HG03469 (cell line): ENCODE measurements around the gene ANO10.
A peak's percentile ranks its signal among the peaks of the same experiment; 100 is the strongest.
"Not testable (repeated sequence)": the region's sequence is repeated elsewhere in the genome, so short reads cannot be mapped to it uniquely, and the experiment has no call there.

Experiments
- ATAC-seq: cut with Tn5 transposase; IDR thresholded peaks from one replicate; pipeline ENCODE4 v1.9.1; 2021; ENCODE audit warnings: mild to moderate bottlenecking, moderate library complexity, moderate number of reproducible peaks; ENCODE audit not compliant: unreplicated experiment

Gene ANO10

GRCh38 chr3:43525386-43525785 lies 96.4 kb downstream of the ANO10 start:
- ATAC-seq: no peak

- ATAC-seq: peak; percentile 64
Measured at GRCh38 chr3:43523454-43524053, 98.3 kb downstream of the ANO10 start.

GRCh38 chr3:43522727-43523362 lies 99.0 kb downstream of the ANO10 start:
- no peak for ATAC-seq

- ATAC-seq: no peak
Measured at GRCh38 chr3:43521941-43522340, 99.9 kb downstream of the ANO10 start.

- not testable (repeated sequence) for ATAC-seq
Measured at GRCh38 chr3:43518515-43518914, 103.3 kb downstream of the ANO10 start.

GRCh38 chr3:43515970-43516635 lies 105.7 kb downstream of the ANO10 start:
- no peak for ATAC-seq

- no peak for ATAC-seq
Measured at GRCh38 chr3:43515208-43515917, 106.4 kb downstream of the ANO10 start.

GRCh38 chr3:43512754-43513404 lies 108.9 kb downstream of the ANO10 start:
- no peak for ATAC-seq

- no peak for ATAC-seq
Measured at GRCh38 chr3:43506644-43507043, 115.2 kb downstream of the ANO10 start.

- ATAC-seq: no peak
Measured at GRCh38 chr3:43505351-43505750, 116.5 kb downstream of the ANO10 start.

- no peak for ATAC-seq
Measured at GRCh38 chr3:43503067-43503728, 118.6 kb downstream of the ANO10 start.

- ATAC-seq: no peak
Measured at GRCh38 chr3:43499256-43499655, 122.6 kb downstream of the ANO10 start.

GRCh38 chr3:43497905-43498365 lies 123.9 kb downstream of the ANO10 start:
- no peak for ATAC-seq

GRCh38 chr3:43497422-43497821 lies 124.4 kb downstream of the ANO10 start:
- no peak for ATAC-seq

- ATAC-seq: no peak
Measured at GRCh38 chr3:43496740-43497375, 125.0 kb downstream of the ANO10 start.

GRCh38 chr3:43492932-43493331 lies 128.9 kb downstream of the ANO10 start:
- not testable (repeated sequence) for ATAC-seq

GRCh38 chr3:43491807-43492206 lies 130.0 kb downstream of the ANO10 start:
- not testable (repeated sequence) for ATAC-seq

GRCh38 chr3:43490640-43491185 lies 131.1 kb downstream of the ANO10 start:
- no peak for ATAC-seq

GRCh38 chr3:43489930-43490329 lies 131.9 kb downstream of the ANO10 start:
- no peak for ATAC-seq

GRCh38 chr3:43485931-43486330 lies 135.9 kb downstream of the ANO10 start:
- no peak for ATAC-seq
